K562 (cell line): ENCODE data around the gene NCAM2. TPM values are rescaled to one million over a fixed set of nuclear protein-coding genes. Genes with fewer than 3 reads are reported as not detected.
A peak's percentile ranks its signal among the peaks of the same experiment; 100 is the strongest.

ENCODE experiments used
- ATAC-seq: fragments of 200-7000 bp; cut with Tn5 transposase; 3 replicates; pipeline ENCODE4 v1.9.1; 2020; ENCODE audit warnings: moderate library complexity
- BruUV-seq: library from RNA; stranded (reverse); fragments of 400-500 nt; replicated peaks from 2 replicates; lab custom pipeline; 2021; lab: Mats Ljungman, UMichigan
- CTCF ChIA-PET: fragments of 300-600 bp; formaldehyde crosslinking; extraction: SDS; loops from one replicate; lab custom pipeline; 2021; ENCODE audit warnings: low intra/inter-chr PET ratio; lab: Yijun Ruan, JAX
- POLR2A ChIA-PET: fragments of 300-600, 350-650 bp; sonication (Branson Sonifier 250); formaldehyde crosslinking; extraction: SDS; loops from one replicate; lab custom pipeline; 2021; ENCODE audit warnings: antibody characterized with exemption, inconsistent platforms; lab: Yijun Ruan, JAX
- DNase-seq, 4 experiments: peaks; one replicate each; pipeline versions ENCODE4 v3.0.0 to v3.0.0-alpha.2; 2011 to 2018; ENCODE audit warnings: low spot score in 3 of 4, mixed read lengths in 3 of 4; ENCODE audit errors: extremely low read depth in 1 of 4
- FAIRE-seq: peaks from 2 replicates; lab custom pipeline; 2011; peaks lifted over from hg19 to GRCh38; lab: Jason Lieb, UNC
- H2AFZ ChIP-seq: 2 replicates; pipeline ENCODE4 v1.6.0; 2011; ENCODE audit warnings: low read depth, low read length, control low read depth, inconsistent platforms
- H3K27ac ChIP-seq: fragments of 200-600 bp; 3 replicates; pipeline ENCODE4 v1.8.0; 2011; ENCODE audit warnings: low read depth, mild to moderate bottlenecking, control low read depth, inconsistent platforms, low read length, moderate library complexity, mixed read lengths; ENCODE audit errors: extremely low read depth
- H3K27me3 ChIP-seq, 2 experiments: fragments of 300-600 bp in 1 of 2; 2 replicates in 1 of 2; 3 replicates in 1 of 2; pipeline versions ENCODE4 v1.6.0 to v1.8.0; 2011; ENCODE audit warnings: inconsistent platforms in 2 of 2, low read length in 2 of 2, mild to moderate bottlenecking in 1 of 2, mixed read lengths in 1 of 2, moderate library complexity in 1 of 2; ENCODE audit not compliant: control insufficient read depth in 2 of 2, insufficient read depth in 2 of 2
- H3K36me3 ChIP-seq: fragments of 300-600 bp; 3 replicates; pipeline ENCODE4 v1.8.0; 2011; ENCODE audit warnings: mild to moderate bottlenecking, low read length, inconsistent platforms; ENCODE audit not compliant: control insufficient read depth, insufficient read depth
- H3K4me1 ChIP-seq, 2 experiments: fragments of 200-600 bp in 1 of 2; replicated peaks in 1 of 2; 2 replicates in 1 of 2; 3 replicates in 1 of 2; pipeline versions ENCODE4 v1.5.1 to v1.8.0; 2011; ENCODE audit warnings: inconsistent platforms in 2 of 2, low read length in 2 of 2, mild to moderate bottlenecking in 1 of 2, mixed read lengths in 1 of 2, moderate library complexity in 1 of 2; ENCODE audit not compliant: control insufficient read depth in 2 of 2, insufficient read depth in 2 of 2
- H3K4me2 ChIP-seq: 2 replicates; pipeline ENCODE4 v1.6.1; 2011; ENCODE audit warnings: low read length, control low read depth, inconsistent platforms, mixed read lengths; ENCODE audit not compliant: insufficient read depth
- H3K4me3 ChIP-seq: fragments of 200-600 bp; sonication (generic), shearing (Covaris generic); 2 replicates; pipeline ENCODE4 v1.5.1; 2016; ENCODE audit warnings: control low read depth, inconsistent platforms
- H3K79me2 ChIP-seq: fragments of 200-600 bp; 3 replicates; pipeline ENCODE4 v1.8.0; 2011; ENCODE audit warnings: low read length, inconsistent platforms; ENCODE audit not compliant: control insufficient read depth, insufficient read depth
- H3K9ac ChIP-seq, 2 experiments: 2 replicates each; pipeline versions ENCODE4 v1.6.0 to v1.6.1; 2011; ENCODE audit warnings: low read depth in 2 of 2, low read length in 2 of 2, control low read depth in 1 of 2, inconsistent platforms in 1 of 2, mild to moderate bottlenecking in 1 of 2, mixed read lengths in 1 of 2; ENCODE audit not compliant: insufficient read depth in 1 of 2
- H3K9me1 ChIP-seq: one replicate; pipeline ENCODE4 v1.6.0; 2011; ENCODE audit warnings: inconsistent platforms, mild to moderate bottlenecking, low read length, moderate library complexity; ENCODE audit not compliant: control insufficient read depth, insufficient read depth
- H3K9me3 ChIP-seq: replicated peaks from 2 replicates; pipeline ENCODE4 v1.5.1; 2011; ENCODE audit warnings: low read depth, low read length, inconsistent platforms; ENCODE audit not compliant: control insufficient read depth, insufficient read depth
- H4K20me1 ChIP-seq: replicated peaks from 2 replicates; pipeline ENCODE4 v1.6.1; 2011; ENCODE audit warnings: low read length, inconsistent platforms, mixed read lengths; ENCODE audit not compliant: control insufficient read depth, insufficient read depth
- ATF4 ChIP-seq: fragments of 450-650 bp; formaldehyde crosslinking; IDR thresholded peaks from 2 replicates; pipeline ENCODE4 v1.4.0; 2022; ENCODE audit warnings: mild to moderate bottlenecking, moderate library complexity
- CCAR2 ChIP-seq: fragments of 200-400 bp; formaldehyde crosslinking; IDR thresholded peaks from 2 replicates; pipeline ENCODE4 v1.6.1; 2017; ENCODE audit warnings: mild to moderate bottlenecking, low read depth, low read length
- CGGBP1 ChIP-seq: fragments of 250-450 bp; sonication (Bioruptor Pico); IDR thresholded peaks from 2 replicates; pipeline ENCODE4 v1.9.0; 2021; ENCODE audit warnings: mild to moderate bottlenecking
- E2F5 ChIP-seq: sonication (generic); formaldehyde crosslinking; IDR thresholded peaks from 2 replicates; pipeline ENCODE4 v1.8.0; 2022; ENCODE audit warnings: mild to moderate bottlenecking, missing genetic modification reagents
- ELF4 ChIP-seq: fragments of 450-650 bp; formaldehyde crosslinking; IDR thresholded peaks from 2 replicates; pipeline ENCODE4 v1.4.0; 2022; ENCODE audit warnings: missing genetic modification characterization
- IRF2 ChIP-seq: sonication (generic); formaldehyde crosslinking; IDR thresholded peaks from 2 replicates; pipeline ENCODE4 v1.8.1; 2022; ENCODE audit warnings: mild to moderate bottlenecking, missing genetic modification reagents
- MEIS2 ChIP-seq: fragments of 450-650 bp; IDR thresholded peaks from 2 replicates; pipeline ENCODE4 v1.6.1; 2014; ENCODE audit warnings: mild to moderate bottlenecking; ENCODE audit not compliant: partially characterized antibody
- MNT ChIP-seq, 2 experiments: fragments of 450-650 bp; conservative IDR thresholded peaks; 2 replicates each; pipeline ENCODE4 v1.6.1; 2017; ENCODE audit warnings: mild to moderate bottlenecking in 2 of 2, moderate library complexity in 2 of 2
- PBX2 ChIP-seq, 2 experiments: IDR thresholded peaks in 1 of 2; conservative IDR thresholded peaks in 1 of 2; 2 replicates each; pipeline ENCODE4 v1.6.1; 2016; ENCODE audit warnings: low read depth in 2 of 2, mild to moderate bottlenecking in 1 of 2, missing compliant biosample characterization in 1 of 2, missing genetic modification characterization in 1 of 2, moderate library complexity in 1 of 2
- PKNOX1 ChIP-seq: fragments of 450-650 bp; IDR thresholded peaks from 2 replicates; pipeline ENCODE4 v1.6.1; 2016
- POLR2G ChIP-seq: fragments of 200-400 bp; formaldehyde crosslinking; IDR thresholded peaks from 2 replicates; pipeline ENCODE4 v1.6.1; 2017; ENCODE audit warnings: low read depth, mild to moderate bottlenecking, antibody characterized with exemption, low read length, moderate library complexity
- SMARCC2 ChIP-seq: fragments of 450-650 bp; IDR thresholded peaks from 2 replicates; pipeline ENCODE4 v1.6.1; 2017; ENCODE audit warnings: antibody characterized with exemption, moderate library complexity, mild to moderate bottlenecking, low read depth
- STAT5A ChIP-seq: IDR thresholded peaks from 2 replicates; pipeline ENCODE4 v1.6.1; 2012; ENCODE audit warnings: low read length, inconsistent platforms, borderline replicate concordance
- WGBS: fragments of 100-300 bp; shearing (Covaris generic); methylation state at CpG from one replicate; pipeline ENCODE4 v1.1.6; 2016; ENCODE audit warnings: low coverage, mixed read lengths; ENCODE audit not compliant: insufficient coverage; ENCODE audit errors: missing lambda C conversion rate; 5-methylcytosine and 5-hydroxymethylcytosine counted together
- in situ Hi-C: fragments of 300-500 bp; cut with MboI; formaldehyde crosslinking; loops from 4 replicates; pipeline ENCODE4 v1.15.0; 2018; ENCODE audit warnings: inconsistent platforms, mixed read lengths
- intact Hi-C: fragments of 100-400 bp; cut with micrococcal nuclease; formaldehyde crosslinking; loops from 2 replicates; pipeline ENCODE4 v1.14.2; 2022
- polyA plus RNA-seq, 8 experiments: library from polyadenylated mRNA; depleted of rRNA in 4 of 8; stranded (reverse) in 5 of 8; unstranded in 3 of 8; fragments of >200 nt; fragmentation: Nextera tagmentation in 2 of 8; fragmentation: Illumina TruSeq in 1 of 8; extraction: Ambion mirVana in 2 of 8; extraction: Trizol in 1 of 8; gene quantifications; 2 replicates each; pipeline versions ENCODE4 v1.2.1 to v1.2.3, GENCODE V29; 2011 to 2014; ENCODE audit warnings: inconsistent platforms in 1 of 8, missing spikeins in 1 of 8
- total RNA-seq, 7 experiments: library from RNA; depleted of rRNA in 6 of 7; stranded (reverse); fragments of >200 nt in 6 of 7; fragmentation: Illumina TruSeq in 2 of 7; extraction: Trizol in 2 of 7; gene quantifications; 2 replicates each; pipeline versions ENCODE4 v1.2.1 to v1.2.3, GENCODE V29; 2011 to 2021; ENCODE audit warnings: low replicate concordance in 1 of 7

The NCAM2 gene
- total and polyA plus RNA-seq, 9 of the 15 experiments (the other 6 are each of a cell fraction or from before 2014, with no cell fraction given) = 14.0 to 58.2 (median 27.8) TPM

GRCh38 chr21:21148514-21148913 lies 150.3 kb downstream of the NCAM2 start:
- no peak overlapping the region; the same call in 1 of the 2 replicates for H2AFZ ChIP-seq
- FAIRE-seq = no peak
- H3K4me1 ChIP-seq = no peaks in the 10 kb centered on the region; a peak in 1 of 5 replicates
- intact Hi-C loops = no loop called here
- CTCF ChIA-PET = no interaction called here
- peak overlapping the region; percentile 87 for H3K27ac ChIP-seq
- H3K9ac ChIP-seq = peak overlapping the region in 1 of 2 experiments; percentile 90; a peak in 3 of 4 replicates
- H3K79me2 ChIP-seq = peaks cover 100% of the 10 kb centered on the region
- H3K9me1 ChIP-seq = no peaks in the 10 kb centered on the region
- H3K4me3 ChIP-seq = peak overlapping the region; percentile 46
- in situ Hi-C loops = no loop called here
- ATAC-seq = no peak
- H3K4me2 ChIP-seq = peak overlapping the region; percentile 94
- no peaks in the 10 kb centered on the region for H4K20me1 ChIP-seq
- DNase-seq = peak in 1 of 4 experiments; percentile 18
- no TSS peak for BruUV-seq
- no peaks in the 10 kb centered on the region for H3K27me3 ChIP-seq
- 0 out of 2 replicates have a peak, but pooled peaks cover 6% of the 10 kb centered on the region for H3K9me3 ChIP-seq
- peaks cover 10% of the 10 kb centered on the region for H3K36me3 ChIP-seq
- 0% methylated on average over 1 of the region's 1 CpG for WGBS
- POLR2A ChIA-PET = no interaction called here
- TF ChIP-seq CGGBP1 (CRISPR knock-in tag) = no peak
- TF ChIP-seq POLR2G = no peak
- TF ChIP-seq PKNOX1 = 0 out of 2 replicates have a peak, but pooled peaks have one; percentile 34
- no peak for TF ChIP-seq PBX2 (CRISPR knock-in tag; IDR thresholded peaks at IDR 0.05; ENCODE audit: low read depth)
- TF ChIP-seq PBX2 (tag; conservative IDR thresholded peaks at IDR 0.05; ENCODE audit: low read depth) = peak; percentile 73
- no peak for TF ChIP-seq SMARCC2
- no peak for TF ChIP-seq E2F5 (CRISPR knock-in tag)
- no peak for TF ChIP-seq CCAR2
- TF ChIP-seq MEIS2 = peak; percentile 87
- TF ChIP-seq ATF4 (CRISPR knock-in tag) = no peak
- TF ChIP-seq STAT5A = peak; percentile 42; the same call in 1 of the 2 replicates
- TF ChIP-seq ELF4 (CRISPR knock-in tag) = no peak
- TF ChIP-seq IRF2 = no peak
- 0 out of 4 replicates have a peak, but pooled peaks of 1 of the 2 experiments have one; percentile 3 for TF ChIP-seq MNT (conservative IDR thresholded peaks at IDR 0.05)
